Left lung (tissue), 10 donors: ENCODE data around the gene KRT32. TPM values are rescaled to one million over a fixed set of nuclear protein-coding genes. Genes with fewer than 3 reads are reported as not detected.

Source experiments
- ATAC-seq: fragments of 200-7000 bp; cut with Tn5 transposase; one replicate; pipeline ENCODE4 v1.9.1; 2020; ENCODE audit warnings: moderate library complexity
- DNase-seq, 4 donors: peaks; one replicate each; pipeline ENCODE4 v3.0.0-alpha.2; 2013 to 2020
- H3K27ac ChIP-seq, 2 donors: fragments of 200-600 bp; sonication (generic) in 1 of 2; one replicate each; pipeline versions ENCODE4 v1.5.0 to v1.8.0; 2020 to 2021
- H3K27me3 ChIP-seq, 2 donors: fragments of 200-600 bp; sonication (generic) in 1 of 2; one replicate each; pipeline versions ENCODE4 v1.5.0 to v1.8.0; 2020 to 2021
- H3K36me3 ChIP-seq, 2 donors: fragments of 200-600 bp; sonication (generic) in 1 of 2; one replicate each; pipeline versions ENCODE4 v1.5.0 to v1.8.0; 2020 to 2021
- H3K4me1 ChIP-seq, 2 donors: fragments of 200-600 bp; one replicate each; pipeline ENCODE4 v1.8.0; 2021
- H3K4me3 ChIP-seq, 2 donors: fragments of 200-600 bp; sonication (generic) in 1 of 2; one replicate each; pipeline versions ENCODE4 v1.5.0 to v1.8.0; 2020 to 2021; ENCODE audit warnings: mild to moderate bottlenecking in 1 of 2
- H3K9me3 ChIP-seq, 2 donors: fragments of 200-600 bp; sonication (generic) in 1 of 2; one replicate each; pipeline versions ENCODE4 v1.5.0 to v1.8.0; 2020 to 2021
- intact Hi-C, 2 donors: fragments of 100-400 bp; cut with DNase I; formaldehyde crosslinking; loops; one replicate each; pipeline versions ENCODE4 v1.11.2 to v1.14.2; 2022
- polyA plus RNA-seq, 6 donors: library from polyadenylated mRNA; unstranded; fragments of 120-200 nt; gene quantifications; one replicate each; pipeline ENCODE4 v1.2.1, GENCODE V29; 2013; ENCODE audit not compliant: insufficient read length in 6 of 6
- total RNA-seq, 2 donors: library from RNA; stranded (reverse); fragmentation: NEBNext Ultra II Directional; extraction: Animal tissue kit (Norgen Biotek cat#: 25700); gene quantifications; one replicate each; pipeline ENCODE4 v1.2.1, GENCODE V29; 2021
- TF ChIP-seq, protein P1 (sequence below), 2 donors: fragments of 200-600 bp; sonication (generic) in 1 of 2; IDR thresholded peaks; one replicate each; pipeline versions ENCODE4 v1.5.0 to v1.8.0; 2021; ENCODE audit warnings: antibody characterized with exemption in 2 of 2
- donor health status: DM: no; HTN: yes; CAD: no.
- donor health status: DM: no; HTN: no; CAD: no.

The KRT32 gene
- total and polyA plus RNA-seq, 8 donors: not detected

DNA sequence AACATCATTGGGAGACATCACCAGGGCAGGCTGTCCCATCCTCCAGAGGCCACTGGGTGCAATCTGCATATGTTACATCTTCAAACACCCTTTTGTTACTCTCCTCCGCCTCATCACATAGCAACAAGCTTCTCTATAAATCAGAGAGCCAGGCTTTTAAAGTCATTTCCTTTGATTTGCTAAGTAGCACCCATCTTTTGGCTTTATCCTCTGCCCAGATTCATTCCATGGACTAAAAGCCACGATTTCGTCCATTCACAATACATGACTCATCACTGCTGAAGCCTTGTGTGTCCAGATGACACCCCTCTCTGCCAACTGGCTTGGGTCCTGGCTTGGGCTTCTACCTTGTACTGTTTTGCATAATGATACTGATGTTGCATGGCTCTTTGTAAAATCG is 24.4 kb downstream of the KRT32 start:
- ATAC-seq: no peak
- H3K4me1 ChIP-seq: no peaks in the 10 kb centered on the region
- TF ChIP-seq, protein P1, sequence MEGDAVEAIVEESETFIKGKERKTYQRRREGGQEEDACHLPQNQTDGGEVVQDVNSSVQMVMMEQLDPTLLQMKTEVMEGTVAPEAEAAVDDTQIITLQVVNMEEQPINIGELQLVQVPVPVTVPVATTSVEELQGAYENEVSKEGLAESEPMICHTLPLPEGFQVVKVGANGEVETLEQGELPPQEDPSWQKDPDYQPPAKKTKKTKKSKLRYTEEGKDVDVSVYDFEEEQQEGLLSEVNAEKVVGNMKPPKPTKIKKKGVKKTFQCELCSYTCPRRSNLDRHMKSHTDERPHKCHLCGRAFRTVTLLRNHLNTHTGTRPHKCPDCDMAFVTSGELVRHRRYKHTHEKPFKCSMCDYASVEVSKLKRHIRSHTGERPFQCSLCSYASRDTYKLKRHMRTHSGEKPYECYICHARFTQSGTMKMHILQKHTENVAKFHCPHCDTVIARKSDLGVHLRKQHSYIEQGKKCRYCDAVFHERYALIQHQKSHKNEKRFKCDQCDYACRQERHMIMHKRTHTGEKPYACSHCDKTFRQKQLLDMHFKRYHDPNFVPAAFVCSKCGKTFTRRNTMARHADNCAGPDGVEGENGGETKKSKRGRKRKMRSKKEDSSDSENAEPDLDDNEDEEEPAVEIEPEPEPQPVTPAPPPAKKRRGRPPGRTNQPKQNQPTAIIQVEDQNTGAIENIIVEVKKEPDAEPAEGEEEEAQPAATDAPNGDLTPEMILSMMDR (IDR thresholded peaks at IDR 0.05): no peak
- no peak overlapping the region for H3K27ac ChIP-seq
- DNase-seq: no peak
- H3K27me3 ChIP-seq: peaks cover 0 to 31% of the 10 kb centered on the region in 2 donors
- H3K4me3 ChIP-seq: no peak overlapping the region
- no peaks in the 10 kb centered on the region for H3K36me3 ChIP-seq
- intact Hi-C loops: no loop called here
- no peaks in the 10 kb centered on the region for H3K9me3 ChIP-seq

DNA sequence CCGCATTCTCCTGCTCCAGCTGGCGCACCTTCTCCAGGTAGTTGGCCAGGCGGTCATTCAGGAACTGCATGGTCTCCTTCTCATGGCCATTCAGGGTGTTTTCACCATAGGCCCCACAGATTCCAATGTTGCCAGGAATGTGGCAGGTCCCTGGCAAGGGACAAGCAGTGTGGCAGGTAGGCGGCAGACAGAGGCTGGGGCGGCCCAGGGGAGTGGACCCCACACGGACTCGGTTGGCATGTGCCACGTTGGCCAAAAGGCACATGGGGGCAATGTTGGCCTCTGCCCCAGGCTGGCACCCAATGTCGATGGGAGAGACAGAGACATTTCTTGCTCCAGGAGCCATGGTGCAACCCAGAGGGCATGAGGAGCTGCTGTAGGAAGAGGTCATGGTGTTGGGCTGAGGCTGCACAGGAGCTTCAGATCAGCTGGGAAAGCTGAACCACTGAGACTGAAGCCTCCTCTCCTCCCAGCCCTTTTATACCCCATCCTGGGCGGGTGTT is 26.6 kb downstream of the KRT32 start, which contains the start of gene KRT38:
Gene KRT38, minus strand, starts transcription at position 453 of the 503 bp plus-strand sequence. Its CDS starts 62 bp downstream, at position 391.
- intact Hi-C loops: no loop called here
- Histone ChIP-seq H3K4me3 (no peak within 1 kb of the TSS), H3K36me3 (no peaks in the 10 kb centered on the region), H3K27me3 (peaks cover 3 to 28% of the 10 kb centered on the region in 2 donors), H3K9me3 (no peaks in the 10 kb centered on the region), H3K4me1 (no peaks in the 10 kb centered on the region), H3K27ac (no peak within 1 kb of the TSS)
- TF ChIP-seq, protein P1 (IDR thresholded peaks at IDR 0.05): no peak
- DNase-seq (no peak), ATAC-seq (no peak)

DNA sequence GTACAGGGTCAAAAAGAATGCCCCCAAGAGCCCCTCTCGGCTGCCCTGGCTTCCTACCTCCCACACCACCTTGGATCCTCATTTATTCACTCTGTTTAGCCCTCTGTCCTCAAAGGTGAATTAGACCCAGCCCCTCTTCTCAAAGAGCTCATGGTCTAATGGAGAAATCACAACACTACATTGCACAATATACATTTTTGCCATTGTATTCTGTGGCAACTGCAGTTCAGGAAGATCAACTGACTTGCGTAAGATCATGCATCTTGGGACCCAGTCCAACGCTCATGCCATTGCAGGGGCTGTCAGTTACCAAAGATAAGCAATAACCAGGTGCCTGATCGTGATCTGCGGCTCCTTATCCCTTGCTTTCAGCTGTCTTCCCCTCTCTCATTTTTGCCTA is 27.8 kb downstream of the KRT32 start:
- Histone ChIP-seq H3K4me3 (no peak overlapping the region), H3K36me3 (no peaks in the 10 kb centered on the region), H3K4me1 (no peaks in the 10 kb centered on the region), H3K9me3 (no peaks in the 10 kb centered on the region), H3K27ac (no peak overlapping the region), H3K27me3 (peaks cover 3 to 26% of the 10 kb centered on the region in 2 donors)
- intact Hi-C loops: no loop called here
- DNase-seq (no peak), ATAC-seq (no peak)
- TF ChIP-seq, protein P1 (IDR thresholded peaks at IDR 0.05): no peak

DNA sequence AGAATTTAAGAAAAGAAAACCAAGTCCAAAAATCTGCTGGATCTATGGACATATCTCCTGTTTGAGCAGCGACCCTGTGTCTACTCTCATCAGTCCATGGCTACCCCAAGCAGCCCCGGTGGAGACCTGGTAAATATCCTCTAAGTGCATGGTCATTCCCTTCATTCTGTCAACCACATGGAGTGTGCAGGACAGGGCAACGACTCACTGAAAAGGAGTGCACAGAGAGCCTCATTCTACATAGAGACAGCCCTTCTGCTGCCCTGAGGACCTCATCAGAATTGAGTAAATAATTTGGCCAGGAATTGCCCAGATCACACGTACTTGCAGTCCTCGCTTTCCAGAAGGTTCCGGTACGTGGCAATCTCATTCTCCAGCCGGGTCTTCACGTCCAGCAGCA is 29.4 kb downstream of the KRT32 start:
- Histone ChIP-seq H3K36me3 (no peaks in the 10 kb centered on the region), H3K4me3 (no peak overlapping the region), H3K27me3 (peaks cover 3 to 12% of the 10 kb centered on the region in 2 donors), H3K4me1 (no peaks in the 10 kb centered on the region), H3K27ac (no peak overlapping the region), H3K9me3 (no peaks in the 10 kb centered on the region)
- no peak for ATAC-seq
- DNase-seq: no peak
- intact Hi-C loops: no loop called here
- TF ChIP-seq, protein P1 (IDR thresholded peaks at IDR 0.05): no peak

DNA sequence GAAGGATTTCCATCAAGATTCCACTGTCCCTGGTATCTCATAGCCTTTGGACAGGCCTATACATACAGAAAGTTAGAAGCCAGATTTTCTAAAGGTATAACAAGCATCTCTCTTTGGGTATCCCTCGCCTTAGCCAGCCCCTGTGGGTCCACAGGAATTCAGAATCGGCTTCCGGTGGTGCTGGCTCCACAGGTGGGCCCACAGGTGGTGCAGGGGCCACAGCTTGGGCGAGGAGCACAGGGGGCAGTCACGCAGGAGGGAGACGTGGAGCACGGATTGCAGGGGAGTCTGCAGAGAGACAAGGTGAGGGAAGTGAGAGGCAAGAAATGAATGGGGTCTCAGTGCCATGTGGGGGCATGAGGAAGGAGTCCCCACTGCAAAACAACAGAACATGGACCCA is 29.9 kb downstream of the KRT32 start:
- DNase-seq: no peak
- H3K4me1 ChIP-seq: no peaks in the 10 kb centered on the region
- H3K9me3 ChIP-seq: no peaks in the 10 kb centered on the region
- H3K36me3 ChIP-seq: no peaks in the 10 kb centered on the region
- H3K27me3 ChIP-seq: peaks cover 3 to 7% of the 10 kb centered on the region in 2 donors
- H3K4me3 ChIP-seq: no peak overlapping the region
- TF ChIP-seq, protein P1 (IDR thresholded peaks at IDR 0.05): no peak
- no peak for ATAC-seq
- intact Hi-C loops: no loop called here
- H3K27ac ChIP-seq: no peak overlapping the region
